Progenitor cell of endocrine pancreas (in vitro differentiated cells): ENCODE data around the gene C16orf46. TPM values are rescaled to one million over a fixed set of nuclear protein-coding genes. Genes with fewer than 3 reads are reported as not detected.
"Not testable (repeated sequence)": the region's sequence is repeated elsewhere in the genome, so short reads cannot be mapped to it uniquely, and the experiment has no call there.

Source experiments
- DNase-seq: peaks from one replicate; pipeline ENCODE4 v3.0.0; 2021; ENCODE audit warnings: low spot score; ENCODE audit not compliant: unreplicated experiment
- H3K27ac Mint-ChIP-seq: 2 replicates; pipeline ENCODE4 v1.8.0; 2021; ENCODE audit warnings: mild to moderate bottlenecking, moderate library complexity, mixed read lengths
- H3K27me3 Mint-ChIP-seq: 2 replicates; pipeline ENCODE4 v1.8.0; 2021; ENCODE audit warnings: mixed read lengths
- H3K36me3 Mint-ChIP-seq: 2 replicates; pipeline ENCODE4 v1.8.0; 2022; ENCODE audit warnings: mixed read lengths; ENCODE audit not compliant: insufficient read depth
- H3K4me1 Mint-ChIP-seq: 2 replicates; pipeline ENCODE4 v1.8.0; 2021; ENCODE audit warnings: low read depth, mixed read lengths
- H3K4me3 Mint-ChIP-seq: 2 replicates; pipeline ENCODE4 v1.8.0; 2021; ENCODE audit warnings: low read depth, mild to moderate bottlenecking, moderate library complexity, mixed read lengths
- H3K9me3 Mint-ChIP-seq: 2 replicates; pipeline ENCODE4 v1.8.0; 2021; ENCODE audit warnings: low read depth, mixed read lengths
- CTCF ChIP-seq: fragments of 200-600 bp; sonication (generic); IDR thresholded peaks from one replicate; pipeline ENCODE4 v1.5.0; 2021; ENCODE audit warnings: antibody characterized with exemption, mild to moderate bottlenecking; ENCODE audit not compliant: unreplicated experiment
- total RNA-seq: library from RNA; stranded (reverse); gene quantifications from 2 replicates; pipeline ENCODE4 v1.2.1, GENCODE V29; 2021

The C16orf46 gene
- total RNA-seq, 1 donor from 2014 or later, result 3.8 TPM

DNA sequence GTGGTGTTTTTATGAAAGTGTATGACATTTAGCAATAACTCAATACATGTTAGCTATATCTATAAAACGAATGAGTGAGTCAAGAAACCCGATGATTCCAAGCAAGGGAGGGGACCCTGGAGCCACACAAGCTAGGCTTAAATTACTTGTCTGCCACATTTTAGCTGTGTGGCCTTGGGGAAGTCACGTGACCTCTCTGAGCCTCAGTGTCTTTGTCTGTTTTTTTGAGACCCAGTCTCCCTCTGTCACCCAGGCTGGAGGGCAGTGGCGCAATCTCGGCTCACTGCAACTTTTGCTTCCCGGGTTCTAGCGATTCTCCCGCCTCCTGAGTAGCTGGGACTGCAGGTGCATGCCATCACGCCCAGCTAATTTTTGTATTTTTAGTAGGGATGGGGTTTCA, 39.2 kb upstream of the C16orf46 start:
- no peaks in the 10 kb centered on the region for H3K9me3 Mint-ChIP-seq
- H3K36me3 Mint-ChIP-seq, result no peaks in the 10 kb centered on the region
- no peaks in the 10 kb centered on the region for H3K4me1 Mint-ChIP-seq
- no peak overlapping the region for H3K4me3 Mint-ChIP-seq
- no peak for DNase-seq
- H3K27ac Mint-ChIP-seq, result no peak overlapping the region
- peaks cover 6% of the 10 kb centered on the region for H3K27me3 Mint-ChIP-seq
- no peak for TF ChIP-seq CTCF

DNA sequence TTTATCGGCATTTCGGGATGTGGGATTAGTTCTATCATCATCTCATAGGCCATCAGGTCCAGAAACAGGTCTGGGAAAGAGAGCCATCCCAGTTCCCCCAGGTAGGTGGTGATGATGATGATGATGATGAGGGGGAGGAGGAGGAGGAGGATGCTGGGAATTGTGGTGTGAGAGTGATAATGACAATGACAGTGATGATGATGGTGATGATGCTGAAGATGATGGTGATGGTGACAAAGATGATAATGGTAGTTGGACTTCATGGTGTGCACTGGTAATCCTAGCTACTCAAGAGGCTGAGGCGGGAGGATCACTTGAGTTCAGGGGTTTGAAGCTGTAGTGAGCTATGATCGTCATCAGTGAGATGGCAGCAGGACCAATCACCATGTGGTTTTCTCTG, 35.4 kb upstream of the C16orf46 start:
- no peak overlapping the region for H3K4me3 Mint-ChIP-seq
- no peaks in the 10 kb centered on the region for H3K4me1 Mint-ChIP-seq
- H3K9me3 Mint-ChIP-seq, result no peaks in the 10 kb centered on the region
- no peaks in the 10 kb centered on the region for H3K27me3 Mint-ChIP-seq
- no peak for DNase-seq
- H3K27ac Mint-ChIP-seq, result no peak overlapping the region
- no peak for TF ChIP-seq CTCF
- no peaks in the 10 kb centered on the region for H3K36me3 Mint-ChIP-seq

GRCh38 chr16:81109274-81109673, 32.2 kb upstream of the C16orf46 start:
- not testable (repeated sequence) for H3K4me3 Mint-ChIP-seq, H3K4me1 Mint-ChIP-seq, H3K27ac Mint-ChIP-seq, H3K27me3 Mint-ChIP-seq, DNase-seq, H3K9me3 Mint-ChIP-seq, H3K36me3 Mint-ChIP-seq

- no peaks in the 10 kb centered on the region for H3K36me3 Mint-ChIP-seq
- no peaks in the 10 kb centered on the region for H3K4me1 Mint-ChIP-seq
- H3K27me3 Mint-ChIP-seq, result no peaks in the 10 kb centered on the region
- H3K27ac Mint-ChIP-seq, result no peak overlapping the region
- no peaks in the 10 kb centered on the region for H3K9me3 Mint-ChIP-seq
- no peak for DNase-seq
- H3K4me3 Mint-ChIP-seq, result no peak overlapping the region
- no peak for TF ChIP-seq CTCF
Measured at GRCh38 chr16:81107511-81107910, 30.5 kb upstream of the C16orf46 start.

- DNase-seq, result no peak
- no peak for TF ChIP-seq CTCF
- Mint-ChIP-seq H3K36me3 (no peaks in the 10 kb centered on the region), H3K4me3 (no peak overlapping the region), H3K27ac (no peak overlapping the region), H3K9me3 (no peaks in the 10 kb centered on the region), H3K27me3 (no peaks in the 10 kb centered on the region), H3K4me1 (no peaks in the 10 kb centered on the region)
Measured at GRCh38 chr16:81106826-81107503, 29.9 kb upstream of the C16orf46 start.

DNA sequence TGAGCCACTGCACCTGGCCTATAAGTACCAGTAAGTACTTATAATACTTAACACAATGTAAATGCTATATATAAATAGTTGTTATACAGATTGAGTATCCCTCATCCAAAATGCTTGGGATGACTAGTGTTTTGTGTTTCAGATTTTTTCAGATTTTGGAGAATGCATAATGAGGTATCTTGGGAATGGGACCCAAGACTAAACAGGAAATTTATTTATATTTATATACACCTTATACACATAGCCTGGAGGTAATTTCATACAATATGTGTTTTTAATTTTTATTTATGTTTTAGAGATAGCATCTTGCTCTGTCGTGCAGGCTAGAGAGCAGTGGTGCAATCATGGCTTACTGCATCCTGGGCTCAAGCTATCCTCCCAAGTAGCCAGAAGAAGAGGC, 28.9 kb upstream of the C16orf46 start:
- Mint-ChIP-seq H3K27me3 (no peaks in the 10 kb centered on the region), H3K9me3 (no peaks in the 10 kb centered on the region), H3K4me1 (no peaks in the 10 kb centered on the region), H3K36me3 (no peaks in the 10 kb centered on the region), H3K27ac (no peak overlapping the region), H3K4me3 (no peak overlapping the region)
- no peak for DNase-seq
- no peak for TF ChIP-seq CTCF
